Measurements from ENCODE around the gene AIFM1. TPM values are rescaled to one million over a fixed set of nuclear protein-coding genes. Genes with fewer than 3 reads are reported as not detected.

AIFM1 gene
- 46.0 and 50.2 TPM in 2 replicates for total RNA-seq

DNA sequence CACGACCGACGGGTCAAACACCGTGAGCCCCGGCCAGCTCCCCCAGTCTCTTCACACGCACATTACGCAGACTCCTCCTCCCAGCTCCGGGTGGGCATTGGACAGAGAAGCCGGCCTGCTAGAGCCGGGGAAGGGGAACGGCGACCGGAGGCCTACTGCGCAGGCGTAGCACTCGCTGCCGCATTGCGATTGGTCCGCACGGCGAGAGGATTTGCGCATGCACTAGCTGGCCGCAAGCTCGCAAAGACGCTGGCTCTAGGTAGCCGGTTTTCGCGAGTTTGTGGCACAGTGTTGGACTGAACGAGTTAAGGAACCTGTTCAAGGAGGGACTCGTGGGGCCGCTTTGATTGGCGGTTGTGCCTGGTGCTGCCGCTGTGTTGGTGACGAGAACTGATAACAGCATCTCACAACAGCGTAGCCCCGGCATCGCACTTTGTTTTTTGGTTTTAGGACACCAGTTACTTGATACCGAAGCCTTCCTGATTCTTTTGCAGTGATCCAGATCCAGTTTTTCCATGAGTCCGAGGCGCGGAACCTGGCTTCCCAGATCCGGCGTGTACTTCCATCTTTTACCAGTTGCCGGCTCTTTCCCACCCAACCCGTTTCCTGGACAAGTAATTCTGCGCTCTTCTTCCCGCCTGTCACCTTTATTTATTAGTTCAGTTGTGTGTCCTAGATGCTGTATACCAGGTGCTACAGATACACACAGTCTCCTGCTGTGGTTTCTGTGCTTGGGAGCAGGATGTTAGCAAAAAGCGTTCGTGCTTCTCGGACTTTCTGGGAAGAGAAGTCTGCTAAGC, at the start of gene AIFM1:
Gene AIFM1 (minus strand): TSS at position 139 of the 800 bp plus-strand sequence. CDS start 185 bp downstream, outside the sequence.
- Mint-ChIP-seq H3K36me3 (ENCODE audit: low read depth) (no peaks in the 10 kb centered on the region), H3K9me3 (no peaks in the 10 kb centered on the region), H3K4me1 (ENCODE audit: low read depth) (peaks cover 20% of the 10 kb centered on the region), H3K4me3 (peak within 1 kb of the TSS; percentile 95), H3K27ac (peak within 1 kb of the TSS; percentile 98), H3K27me3 (ENCODE audit: insufficient read depth) (no peaks in the 10 kb centered on the region)
- peak; percentile 86 for DNase-seq (ENCODE audit: low spot score)
- intact Hi-C loops (cut with micrococcal nuclease): loop anchor here (1.0 to 5.0 kb wide), 7 partner anchors 7 to 736 kb away; partner anchors contain the start of genes BCORL1, ENOX2 and ZNF280C

DNA sequence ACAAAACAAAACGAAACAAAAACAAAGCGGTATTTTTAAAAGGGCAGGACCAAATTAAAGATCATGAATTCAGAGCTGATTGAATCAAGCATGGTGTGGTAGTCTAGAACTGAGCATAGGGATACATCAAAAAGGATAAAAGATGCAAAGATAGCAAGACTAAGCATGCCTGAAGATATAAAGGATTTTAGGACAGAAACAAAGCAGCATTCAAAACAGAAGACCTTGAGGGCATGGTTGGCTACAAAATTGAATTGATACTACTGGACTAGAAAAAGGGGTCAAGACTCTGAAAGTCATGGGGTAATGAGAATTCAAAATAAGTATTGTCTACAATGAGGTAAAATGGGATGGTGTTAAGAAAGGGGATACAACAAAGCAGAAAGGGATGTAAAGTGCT, 47.7 kb upstream of the AIFM1 start:
- DNase-seq (ENCODE audit: low spot score): no peak
- Mint-ChIP-seq H3K27me3 (ENCODE audit: insufficient read depth) (no peaks in the 10 kb centered on the region), H3K27ac (no peak overlapping the region), H3K9me3 (no peaks in the 10 kb centered on the region), H3K36me3 (ENCODE audit: low read depth) (peaks cover 34% of the 10 kb centered on the region), H3K4me3 (no peak overlapping the region), H3K4me1 (ENCODE audit: low read depth) (peaks cover 21% of the 10 kb centered on the region)
- intact Hi-C loops (cut with micrococcal nuclease): no loop called here

DNA sequence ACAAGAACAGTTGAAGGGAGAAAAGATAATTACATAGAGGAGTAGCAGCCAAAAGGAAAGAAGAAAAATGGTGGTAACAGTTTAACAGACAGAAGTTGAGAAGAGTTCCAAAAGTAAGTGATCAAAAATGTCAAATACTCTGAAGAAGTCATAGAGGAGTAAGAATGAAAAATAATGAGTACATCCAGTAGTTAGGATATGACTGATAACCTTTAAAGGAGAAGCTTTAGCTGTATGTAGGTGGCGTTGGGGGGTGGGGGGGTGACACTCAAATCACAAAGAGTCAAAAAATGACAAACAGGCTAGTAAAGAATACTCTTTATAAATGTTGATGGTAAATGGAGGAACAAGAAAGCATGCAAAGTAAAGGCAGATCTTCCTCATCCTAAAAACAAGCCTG, 46.7 kb upstream of the AIFM1 start:
- peak overlapping the region; percentile 83 for H3K27ac Mint-ChIP-seq
- no peak for DNase-seq (ENCODE audit: low spot score)
- H3K9me3 Mint-ChIP-seq: no peaks in the 10 kb centered on the region
- intact Hi-C loops (cut with micrococcal nuclease): loop anchor here (1.0 kb wide), 2 partner anchors 29 to 56 kb away; partner anchors contain the start of gene ZNF280C
- H3K4me3 Mint-ChIP-seq: no peak overlapping the region
- H3K36me3 Mint-ChIP-seq (ENCODE audit: low read depth): peaks cover 34% of the 10 kb centered on the region
- H3K27me3 Mint-ChIP-seq (ENCODE audit: insufficient read depth): no peaks in the 10 kb centered on the region
- peaks cover 21% of the 10 kb centered on the region for H3K4me1 Mint-ChIP-seq (ENCODE audit: low read depth)

DNA sequence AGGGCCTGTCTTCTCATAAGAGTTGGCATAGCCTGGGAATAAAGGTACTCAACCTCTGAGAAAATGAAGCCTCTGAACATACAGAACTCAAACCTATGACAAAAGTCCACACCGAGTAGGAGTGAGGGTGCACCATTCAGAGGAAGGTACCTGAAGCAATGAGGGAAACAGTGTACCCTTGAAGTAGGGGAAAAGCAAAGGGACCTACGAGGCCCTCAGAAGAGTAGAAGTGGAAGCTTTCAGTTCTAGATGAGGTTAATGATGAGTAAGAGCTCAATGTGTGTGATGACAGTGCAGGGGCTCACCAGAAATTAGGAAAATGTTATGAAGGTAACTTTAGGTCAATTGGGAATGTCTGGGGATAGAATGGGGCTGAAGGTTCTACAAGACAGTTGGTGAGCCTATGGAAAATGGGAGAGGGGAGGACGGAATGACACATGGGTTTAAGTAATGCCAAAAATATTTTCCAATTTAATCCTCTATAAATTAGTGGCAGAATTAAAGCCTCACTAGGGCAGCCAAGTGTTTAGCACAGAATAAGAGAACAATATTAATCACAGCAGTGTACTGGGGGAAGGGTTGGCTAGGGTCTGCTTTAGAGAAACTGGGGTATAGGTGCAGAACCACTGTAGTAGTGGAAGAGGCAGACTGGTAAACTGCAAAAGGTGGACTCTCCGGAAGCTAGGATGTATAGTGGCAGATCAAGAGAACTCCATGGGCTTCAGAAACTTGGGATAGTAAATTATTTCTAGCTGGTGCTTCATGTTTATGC, 46.0 kb upstream of the AIFM1 start:
- intact Hi-C loops (cut with micrococcal nuclease): loop anchor here (1.0 kb wide), 2 partner anchors 28 to 57 kb away; partner anchors contain the start of gene ZNF280C
- Mint-ChIP-seq H3K4me1 (ENCODE audit: low read depth) (peaks cover 21% of the 10 kb centered on the region), H3K9me3 (no peaks in the 10 kb centered on the region), H3K4me3 (peak overlapping the region; percentile 68), H3K27ac (peak overlapping the region; percentile 94), H3K36me3 (ENCODE audit: low read depth) (peaks cover 30% of the 10 kb centered on the region), H3K27me3 (ENCODE audit: insufficient read depth) (no peaks in the 10 kb centered on the region)
- no peak for DNase-seq (ENCODE audit: low spot score)

DNA sequence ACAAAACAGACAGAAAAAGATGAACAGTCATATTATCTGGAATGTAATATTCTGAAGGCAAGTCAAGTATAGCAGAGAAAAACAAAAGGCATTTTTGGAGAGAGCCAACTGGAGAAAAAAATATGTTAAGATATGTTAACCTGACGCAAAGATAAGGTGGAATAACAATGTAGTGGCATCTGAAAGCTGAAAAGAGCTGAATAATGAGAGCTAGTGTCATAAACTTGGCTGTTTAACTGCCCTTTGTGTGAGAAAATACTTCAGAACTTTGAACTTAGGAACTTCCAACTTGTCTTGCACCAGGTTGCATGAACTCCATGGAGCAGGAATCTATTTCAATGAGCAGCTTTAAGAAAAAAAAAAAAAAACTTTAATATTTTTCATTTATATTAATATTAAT, 39.0 kb upstream of the AIFM1 start:
- Mint-ChIP-seq H3K9me3 (no peaks in the 10 kb centered on the region), H3K27me3 (ENCODE audit: insufficient read depth) (no peaks in the 10 kb centered on the region), H3K4me3 (no peak overlapping the region), H3K4me1 (ENCODE audit: low read depth) (no peaks in the 10 kb centered on the region), H3K27ac (no peak overlapping the region), H3K36me3 (ENCODE audit: low read depth) (peaks cover 11% of the 10 kb centered on the region)
- intact Hi-C loops (cut with micrococcal nuclease): no loop called here
- DNase-seq (ENCODE audit: low spot score): no peak

DNA sequence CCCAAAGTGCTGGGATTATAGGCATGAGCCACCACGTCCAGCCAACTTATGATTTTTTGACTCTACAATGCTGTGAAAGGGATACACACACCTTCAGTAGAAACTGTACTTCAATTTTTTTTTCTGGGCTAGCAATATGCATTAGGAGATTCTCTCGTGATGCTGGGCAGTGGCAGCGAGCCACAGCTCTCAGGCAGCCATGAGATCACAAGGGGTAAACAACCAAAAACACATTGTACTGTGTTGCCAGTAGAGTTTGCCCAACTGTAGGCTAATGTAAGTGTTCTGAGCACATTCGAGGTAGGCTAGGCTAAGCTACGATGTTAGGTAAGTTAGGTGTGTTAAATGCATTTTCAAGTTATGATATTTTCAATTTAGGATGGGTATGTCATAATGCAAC, 31.8 kb upstream of the AIFM1 start:
- no peak for DNase-seq (ENCODE audit: low spot score)
- Mint-ChIP-seq H3K9me3 (no peaks in the 10 kb centered on the region), H3K27ac (no peak overlapping the region), H3K4me3 (no peak overlapping the region), H3K4me1 (ENCODE audit: low read depth) (peaks cover 1% of the 10 kb centered on the region), H3K27me3 (ENCODE audit: insufficient read depth) (peaks cover 2% of the 10 kb centered on the region), H3K36me3 (ENCODE audit: low read depth) (no peaks in the 10 kb centered on the region)
- intact Hi-C loops (cut with micrococcal nuclease): loop anchor here (10.0 kb wide), 1 partner anchor 593 kb away; no protein-coding TSS in a partner anchor

DNA sequence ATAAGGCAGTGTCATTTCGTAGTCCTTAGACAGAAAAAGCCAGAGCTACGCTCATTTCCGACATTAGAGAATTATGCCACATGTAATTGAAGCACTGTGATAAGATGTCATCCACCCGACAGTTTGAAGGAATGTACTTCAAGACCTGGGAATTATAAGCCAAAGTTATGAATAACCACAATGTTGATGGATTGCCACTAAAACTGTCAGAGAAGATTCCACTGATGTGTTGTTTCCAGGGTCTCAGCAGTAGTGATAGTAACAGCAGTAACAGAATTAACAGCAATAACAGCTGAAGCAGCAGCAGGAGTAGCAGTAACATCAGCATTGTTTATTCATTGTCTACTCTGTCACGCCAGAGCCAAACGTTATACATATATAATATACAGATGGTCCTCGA, 30.8 kb upstream of the AIFM1 start:
- H3K27ac Mint-ChIP-seq: no peak overlapping the region
- intact Hi-C loops (cut with micrococcal nuclease): loop anchor here (10.0 kb wide), 1 partner anchor 592 kb away; no protein-coding TSS in a partner anchor
- no peaks in the 10 kb centered on the region for H3K36me3 Mint-ChIP-seq (ENCODE audit: low read depth)
- H3K4me1 Mint-ChIP-seq (ENCODE audit: low read depth): peaks cover 4% of the 10 kb centered on the region
- H3K4me3 Mint-ChIP-seq: no peak overlapping the region
- H3K27me3 Mint-ChIP-seq (ENCODE audit: insufficient read depth): peaks cover 2% of the 10 kb centered on the region
- H3K9me3 Mint-ChIP-seq: no peaks in the 10 kb centered on the region
- no peak for DNase-seq (ENCODE audit: low spot score)

DNA sequence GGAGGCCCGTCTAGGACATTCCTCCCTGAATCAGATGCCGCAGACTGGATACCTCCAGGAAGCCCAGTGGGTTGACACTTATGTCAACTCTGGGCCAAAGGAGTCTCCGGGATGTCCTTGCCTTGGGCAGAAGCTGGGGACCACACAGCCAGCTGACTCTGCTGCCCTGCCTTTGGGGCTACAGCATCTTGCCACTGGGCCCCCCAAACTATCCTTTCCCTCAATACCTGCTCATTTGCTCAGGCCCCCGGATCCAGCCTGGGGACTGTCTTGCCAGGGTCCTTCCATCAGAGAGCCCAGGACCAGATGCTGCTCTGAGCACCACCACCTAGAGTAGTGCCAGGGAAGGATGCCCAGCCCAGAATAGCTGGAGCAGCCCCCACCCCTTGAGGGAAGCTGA, 25.2 kb upstream of the AIFM1 start:
- intact Hi-C loops (cut with micrococcal nuclease): loop anchor here (5.0 to 10.0 kb wide), 2 partner anchors 48 to 586 kb away; no protein-coding TSS in a partner anchor
- Mint-ChIP-seq H3K9me3 (no peaks in the 10 kb centered on the region), H3K4me1 (ENCODE audit: low read depth) (peaks cover 7% of the 10 kb centered on the region), H3K4me3 (no peak overlapping the region), H3K36me3 (ENCODE audit: low read depth) (no peaks in the 10 kb centered on the region), H3K27me3 (ENCODE audit: insufficient read depth) (peaks cover 2% of the 10 kb centered on the region), H3K27ac (no peak overlapping the region)
- DNase-seq (ENCODE audit: low spot score): no peak

DNA sequence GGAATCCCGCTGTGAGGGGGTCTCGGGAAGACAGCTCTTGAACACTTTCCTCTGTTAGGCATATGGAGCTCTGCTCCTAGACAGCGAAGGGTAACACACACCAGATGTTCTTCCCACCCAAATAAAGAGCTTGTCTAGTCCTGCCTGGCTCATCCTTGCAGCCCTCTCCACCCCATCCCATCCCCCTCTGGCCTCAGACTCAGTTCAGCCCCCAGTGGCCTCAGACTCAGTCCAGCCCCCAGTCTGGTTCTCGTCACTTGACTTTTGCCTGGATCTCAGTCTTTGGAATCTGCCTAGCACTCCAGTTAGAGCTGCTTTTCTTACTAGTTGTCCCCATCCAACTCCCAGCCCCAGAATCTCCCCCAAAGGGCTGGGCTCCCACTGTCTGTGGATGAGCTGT, 21.0 kb upstream of the AIFM1 start:
- H3K27me3 Mint-ChIP-seq (ENCODE audit: insufficient read depth): no peaks in the 10 kb centered on the region
- DNase-seq (ENCODE audit: low spot score): no peak
- intact Hi-C loops (cut with micrococcal nuclease): no loop called here
- no peak overlapping the region for H3K4me3 Mint-ChIP-seq
- H3K9me3 Mint-ChIP-seq: no peaks in the 10 kb centered on the region
- peaks cover 4% of the 10 kb centered on the region for H3K36me3 Mint-ChIP-seq (ENCODE audit: low read depth)
- peaks cover 12% of the 10 kb centered on the region for H3K4me1 Mint-ChIP-seq (ENCODE audit: low read depth)
- H3K27ac Mint-ChIP-seq: no peak overlapping the region

DNA sequence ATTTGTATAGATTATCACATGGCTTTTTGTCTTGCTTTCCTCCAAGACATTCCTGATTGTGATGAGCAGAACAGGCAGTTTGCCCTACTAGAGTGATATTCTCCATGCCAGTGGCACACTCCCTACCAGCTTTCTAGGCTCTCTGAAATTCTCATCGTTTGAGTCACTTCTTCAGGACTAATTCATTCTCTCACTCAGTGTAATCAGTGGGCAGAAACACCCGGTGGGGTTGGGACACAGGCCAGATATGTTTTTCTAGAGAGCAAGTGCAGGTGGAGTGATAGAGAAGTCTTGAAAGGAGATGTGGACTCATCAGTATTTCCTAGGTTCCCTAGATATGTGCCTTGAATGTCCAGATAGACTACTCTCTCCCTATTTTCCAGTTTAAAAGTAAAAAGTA, 19.2 kb upstream of the AIFM1 start:
- Mint-ChIP-seq H3K36me3 (ENCODE audit: low read depth) (peaks cover 7% of the 10 kb centered on the region), H3K4me1 (ENCODE audit: low read depth) (peaks cover 12% of the 10 kb centered on the region), H3K9me3 (no peaks in the 10 kb centered on the region)

DNA sequence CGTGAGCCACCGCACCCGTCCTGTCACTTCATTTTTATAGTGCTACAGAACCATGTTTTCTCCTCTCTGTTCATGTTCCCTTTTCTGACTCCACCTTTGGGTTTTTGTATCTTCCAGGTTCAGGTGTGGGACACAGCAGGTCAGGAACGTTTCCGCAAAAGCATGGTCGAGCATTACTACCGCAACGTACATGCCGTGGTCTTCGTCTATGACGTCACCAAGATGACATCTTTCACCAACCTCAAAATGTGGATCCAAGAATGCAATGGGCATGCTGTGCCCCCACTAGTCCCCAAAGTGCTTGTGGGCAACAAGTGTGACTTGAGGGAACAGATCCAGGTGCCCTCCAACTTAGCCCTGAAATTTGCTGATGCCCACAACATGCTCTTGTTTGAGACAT, 18.5 kb upstream of the AIFM1 start:
- intact Hi-C loops (cut with micrococcal nuclease): no loop called here
- no peak overlapping the region for H3K4me3 Mint-ChIP-seq
- H3K4me1 Mint-ChIP-seq (ENCODE audit: low read depth): peaks cover 12% of the 10 kb centered on the region
- peaks cover 12% of the 10 kb centered on the region for H3K36me3 Mint-ChIP-seq (ENCODE audit: low read depth)
- no peaks in the 10 kb centered on the region for H3K27me3 Mint-ChIP-seq (ENCODE audit: insufficient read depth)
- no peak overlapping the region for H3K27ac Mint-ChIP-seq
- DNase-seq (ENCODE audit: low spot score): no peak
- H3K9me3 Mint-ChIP-seq: no peaks in the 10 kb centered on the region

More for the DNA sequence above, 19.2 kb upstream of the AIFM1 start:
- intact Hi-C loops (cut with micrococcal nuclease): no loop called here
- no peak for DNase-seq (ENCODE audit: low spot score)
- Mint-ChIP-seq H3K4me3 (no peak overlapping the region), H3K27ac (no peak overlapping the region), H3K27me3 (ENCODE audit: insufficient read depth) (no peaks in the 10 kb centered on the region)

DNA sequence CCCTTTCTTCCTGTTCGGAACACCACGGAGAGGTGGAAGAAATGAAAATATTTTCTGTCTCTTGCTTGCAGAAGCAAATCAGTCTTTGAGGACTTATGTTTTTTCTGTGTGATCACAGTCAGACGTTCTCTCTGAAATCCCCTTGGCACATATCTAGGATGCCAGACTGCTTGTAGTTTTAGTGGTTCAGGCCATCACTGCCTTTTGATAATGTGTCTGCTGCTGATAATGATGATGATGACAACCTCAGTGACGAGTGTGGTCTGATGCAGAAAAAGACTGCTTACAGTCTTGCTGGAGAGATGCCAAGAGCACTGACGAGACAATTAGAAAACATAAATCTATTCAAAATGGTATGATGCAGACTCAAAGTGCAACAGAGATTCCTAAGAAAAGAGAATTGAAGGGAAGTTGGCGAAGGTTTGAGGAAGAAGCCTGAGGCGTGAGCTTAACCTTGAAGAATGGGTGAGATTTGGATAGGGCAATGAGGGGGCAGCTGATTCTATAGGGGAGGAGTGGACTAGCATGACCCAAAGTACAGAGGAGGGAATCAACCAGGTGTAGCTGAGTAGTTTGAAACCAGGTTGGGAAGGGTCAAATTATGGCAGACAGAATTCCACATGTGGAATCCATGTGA, 14.1 kb upstream of the AIFM1 start:
- peaks cover 37% of the 10 kb centered on the region for H3K4me1 Mint-ChIP-seq (ENCODE audit: low read depth)
- no peak for DNase-seq (ENCODE audit: low spot score)
- H3K27ac Mint-ChIP-seq: no peak overlapping the region
- H3K4me3 Mint-ChIP-seq: no peak overlapping the region
- intact Hi-C loops (cut with micrococcal nuclease): loop anchor here (10.0 kb wide), 1 partner anchor 395 kb away; no protein-coding TSS in a partner anchor
- H3K9me3 Mint-ChIP-seq: no peaks in the 10 kb centered on the region
- H3K36me3 Mint-ChIP-seq (ENCODE audit: low read depth): peaks cover 26% of the 10 kb centered on the region
- H3K27me3 Mint-ChIP-seq (ENCODE audit: insufficient read depth): no peaks in the 10 kb centered on the region
